Large intestine (tissue), 3 donors: ENCODE results near the gene AP4E1. TPM values are rescaled to one million over a fixed set of nuclear protein-coding genes. Genes with fewer than 3 reads are reported as not detected.

Source experiments
- DNase-seq, 2 donors: peaks; one replicate each; pipeline versions ENCODE4 v3.0.0 to v3.0.0-alpha.2; 2013
- H3K27ac ChIP-seq: one replicate; pipeline ENCODE4 v1.5.1; 2013; ENCODE audit warnings: low read length
- H3K27me3 ChIP-seq: 2 replicates; pipeline ENCODE4 v1.6.1; 2013; ENCODE audit warnings: low read length; ENCODE audit not compliant: control insufficient read depth, insufficient read depth
- H3K36me3 ChIP-seq: 2 replicates; pipeline ENCODE4 v1.6.1; 2013; ENCODE audit warnings: low read length; ENCODE audit not compliant: control insufficient read depth, insufficient read depth
- H3K4me1 ChIP-seq: one replicate; pipeline ENCODE4 v1.6.1; 2013; ENCODE audit warnings: low read length; ENCODE audit not compliant: control insufficient read depth, insufficient read depth
- H3K4me3 ChIP-seq: one replicate; pipeline ENCODE4 v1.5.1; 2013; ENCODE audit warnings: low read length
- H3K9me3 ChIP-seq: one replicate; pipeline ENCODE4 v1.6.1; 2013; ENCODE audit warnings: mild to moderate bottlenecking, low read depth, low read length, moderate library complexity; ENCODE audit not compliant: control insufficient read depth
- WGBS: methylation state at CpG from one replicate; pipeline ENCODE4 v1.1.5; 2013; ENCODE audit warnings: low lambda C conversion rate; ENCODE audit not compliant: insufficient coverage; 5-methylcytosine and 5-hydroxymethylcytosine counted together
- polyA plus RNA-seq: library from polyadenylated mRNA; unstranded; fragments of 120-200 nt; gene quantifications from one replicate; pipeline ENCODE4 v1.2.1, GENCODE V29; 2013

Gene AP4E1
- polyA plus RNA-seq, 1 donor, result 8.8 TPM

DNA sequence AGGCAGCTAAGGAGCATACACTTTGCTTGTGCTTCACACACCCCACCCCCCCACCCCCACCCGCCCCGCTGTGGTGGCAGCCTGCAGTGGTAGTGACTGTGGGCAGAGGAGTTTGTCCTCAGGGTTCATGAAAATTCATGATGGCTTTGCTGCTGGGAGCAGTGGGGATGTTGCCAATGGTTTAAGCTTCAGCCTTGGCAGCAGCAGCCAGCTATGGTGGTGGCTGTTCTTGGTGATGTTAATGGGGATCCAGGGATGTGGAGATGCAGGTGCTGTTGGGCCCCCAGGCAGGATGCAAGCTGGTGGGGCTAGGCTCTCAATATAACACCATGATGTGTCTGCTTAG lies 130.5 kb downstream of the AP4E1 start:
- no CpG with 5 or more reads among the region's 2 CpGs for WGBS
- Histone ChIP-seq H3K27me3 (no peaks in the 10 kb centered on the region), H3K4me3 (no peak overlapping the region), H3K4me1 (no peaks in the 10 kb centered on the region), H3K36me3 (no peaks in the 10 kb centered on the region), H3K27ac (no peak overlapping the region), H3K9me3 (no peaks in the 10 kb centered on the region)
- no peak for DNase-seq

DNA sequence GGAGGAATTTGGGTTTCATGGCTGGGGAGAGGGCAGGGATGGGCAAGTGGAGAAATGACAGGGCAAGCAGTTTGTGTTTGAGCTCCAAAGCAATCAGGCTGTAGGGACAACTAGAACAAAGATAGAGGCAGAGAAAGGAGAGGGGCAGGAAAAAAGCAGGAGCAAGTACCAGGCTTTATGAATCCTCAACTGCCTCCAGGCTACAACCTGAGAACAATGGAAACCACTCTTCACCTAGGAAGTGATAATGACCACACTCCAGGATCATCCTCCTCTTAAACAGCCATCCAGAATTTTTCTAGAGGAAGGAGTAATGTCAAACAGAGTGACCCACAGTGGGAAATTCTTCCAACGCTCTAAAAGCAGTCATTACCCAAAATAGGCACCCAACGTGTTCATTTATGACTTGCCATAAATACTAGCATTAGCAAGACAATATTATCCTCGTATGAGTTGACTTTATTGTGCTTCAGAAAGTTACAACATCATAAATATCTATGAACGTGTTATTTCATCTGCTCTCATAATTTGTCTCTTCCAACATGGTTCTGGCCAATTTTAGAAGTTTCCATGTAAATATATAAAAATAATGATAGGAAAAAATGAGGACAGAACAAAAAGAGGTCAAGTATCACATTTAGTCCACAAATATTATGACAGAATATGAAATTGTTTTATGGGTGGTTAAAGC lies 135.7 kb downstream of the AP4E1 start:
- Histone ChIP-seq H3K27ac (no peak overlapping the region), H3K4me1 (peaks cover 10% of the 10 kb centered on the region), H3K27me3 (no peaks in the 10 kb centered on the region), H3K36me3 (no peaks in the 10 kb centered on the region), H3K4me3 (no peak overlapping the region), H3K9me3 (no peaks in the 10 kb centered on the region)
- DNase-seq, result no peak
- 26% methylated on average over 2 of the region's 4 CpGs for WGBS

GRCh38 chr15:51046016-51046415 lies 137.5 kb downstream of the AP4E1 start:
- Histone ChIP-seq H3K27ac (no peak overlapping the region), H3K9me3 (no peaks in the 10 kb centered on the region), H3K4me1 (peaks cover 10% of the 10 kb centered on the region), H3K4me3 (no peak overlapping the region), H3K27me3 (no peaks in the 10 kb centered on the region), H3K36me3 (no peaks in the 10 kb centered on the region)
- no CpG with 5 or more reads among the region's 2 CpGs for WGBS
- DNase-seq, result no peak

DNA sequence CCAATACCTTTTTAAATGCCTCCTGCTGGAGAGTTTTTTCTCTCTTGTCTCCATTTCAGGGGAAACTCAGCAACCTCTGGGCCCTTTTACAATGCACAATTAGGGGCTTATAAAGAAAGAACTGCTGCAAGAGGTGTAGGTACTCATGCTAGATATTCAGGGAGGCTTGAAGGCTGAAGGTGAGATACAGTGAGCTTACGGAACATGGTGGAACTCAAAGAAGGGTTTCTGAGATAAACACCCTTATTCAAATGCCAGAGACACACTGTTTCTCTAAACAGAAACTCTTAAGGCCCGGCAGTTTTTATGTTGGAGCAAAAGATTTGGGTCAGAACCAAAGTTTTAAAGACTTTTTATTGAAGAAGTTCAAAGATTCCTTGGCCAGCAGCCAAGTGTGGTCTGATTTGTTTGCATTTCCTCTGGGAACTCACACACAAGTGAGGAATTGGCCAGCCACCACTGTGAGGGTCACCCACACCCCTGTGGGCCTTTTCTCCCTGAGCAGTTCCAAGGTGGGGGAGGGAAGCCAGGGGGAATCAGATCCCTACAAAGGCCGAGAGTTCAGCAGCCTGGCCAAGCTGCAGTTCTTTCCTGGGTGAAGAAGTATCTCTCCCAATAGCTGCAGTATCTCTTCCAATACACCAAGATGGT lies 138.4 kb downstream of the AP4E1 start:
- no peaks in the 10 kb centered on the region for H3K9me3 ChIP-seq
- H3K4me1 ChIP-seq, result peaks cover 10% of the 10 kb centered on the region
- H3K27ac ChIP-seq, result no peak overlapping the region
- WGBS, result 43% methylated on average over 1 of the region's 3 CpGs
- H3K27me3 ChIP-seq, result no peaks in the 10 kb centered on the region
- no peaks in the 10 kb centered on the region for H3K36me3 ChIP-seq
- H3K4me3 ChIP-seq, result no peak overlapping the region
- DNase-seq, result peak; percentile 15 to 59

DNA sequence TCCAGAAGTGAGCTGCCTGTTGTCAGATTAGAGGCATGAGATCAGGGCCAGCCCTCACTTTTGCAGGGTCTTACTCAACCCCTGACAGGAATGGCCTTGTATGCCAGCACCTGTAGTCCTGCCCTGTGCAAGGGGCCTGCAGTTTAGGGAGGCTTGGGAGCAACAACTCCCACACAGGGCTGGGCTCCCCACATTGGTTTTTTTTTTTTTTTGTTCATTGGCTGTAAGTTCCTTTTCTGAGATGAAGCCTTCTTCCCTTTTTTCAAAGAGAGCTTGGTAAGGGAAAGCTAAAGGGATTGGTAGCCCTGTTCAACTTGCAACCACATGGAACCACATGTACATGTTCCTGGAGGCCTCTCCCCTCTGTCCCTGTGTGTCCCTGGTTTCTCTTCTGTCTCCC lies 139.8 kb downstream of the AP4E1 start:
- Histone ChIP-seq H3K27ac (no peak overlapping the region), H3K36me3 (no peaks in the 10 kb centered on the region), H3K9me3 (no peaks in the 10 kb centered on the region), H3K4me3 (no peak overlapping the region), H3K4me1 (peaks cover 10% of the 10 kb centered on the region), H3K27me3 (no peaks in the 10 kb centered on the region)
- DNase-seq, result no peak

DNA sequence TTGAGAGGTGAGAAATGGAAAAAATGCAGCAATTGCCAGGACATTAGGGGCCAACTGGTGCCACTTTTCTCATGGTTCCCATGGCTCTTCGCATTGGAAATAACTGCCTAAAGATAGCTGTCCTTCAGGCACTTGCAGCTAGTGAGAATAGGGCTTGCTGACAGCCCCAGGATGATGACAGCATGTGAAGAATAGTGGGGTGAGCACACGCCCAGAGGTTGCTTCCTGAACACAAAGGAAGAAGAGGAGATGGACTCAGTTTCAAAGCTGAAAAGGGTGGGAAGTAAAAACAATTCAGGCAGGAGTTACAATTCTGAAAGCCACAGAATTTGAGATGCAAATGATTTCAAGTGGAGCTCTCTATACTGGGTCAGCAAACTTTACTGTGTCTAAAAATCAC lies 140.6 kb downstream of the AP4E1 start:
- Histone ChIP-seq H3K9me3 (no peaks in the 10 kb centered on the region), H3K27me3 (no peaks in the 10 kb centered on the region), H3K4me3 (no peak overlapping the region), H3K4me1 (peaks cover 10% of the 10 kb centered on the region), H3K27ac (no peak overlapping the region), H3K36me3 (no peaks in the 10 kb centered on the region)
- DNase-seq, result no peak
- no CpG with 5 or more reads among the region's 2 CpGs for WGBS

DNA sequence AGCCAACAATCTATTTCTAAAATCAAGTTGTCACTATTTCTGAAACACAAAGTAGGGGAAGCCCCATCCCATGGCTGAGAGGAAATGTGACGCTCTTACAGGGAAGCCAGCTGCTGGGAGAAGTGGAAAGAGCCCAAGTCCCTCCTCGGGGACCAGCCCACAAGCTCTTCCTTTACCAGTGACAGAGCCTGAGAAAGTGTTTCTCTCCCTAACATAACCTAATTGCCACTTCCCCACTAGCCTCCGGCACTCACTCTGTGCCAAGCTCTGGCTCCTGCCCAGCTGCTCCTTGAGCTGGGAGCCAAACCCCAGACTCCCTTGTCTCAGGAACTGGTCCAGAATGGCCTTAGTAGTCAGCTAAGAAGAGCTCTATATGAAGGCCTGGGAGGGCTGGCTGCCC lies 143.3 kb downstream of the AP4E1 start:
- no peaks in the 10 kb centered on the region for H3K9me3 ChIP-seq
- H3K4me1 ChIP-seq, result peaks cover 10% of the 10 kb centered on the region
- no CpG with 5 or more reads among the region's 3 CpGs for WGBS
- H3K36me3 ChIP-seq, result no peaks in the 10 kb centered on the region
- H3K27me3 ChIP-seq, result no peaks in the 10 kb centered on the region
- DNase-seq, result peak; percentile 29 to 31
- no peak overlapping the region for H3K27ac ChIP-seq
- H3K4me3 ChIP-seq, result no peak overlapping the region

DNA sequence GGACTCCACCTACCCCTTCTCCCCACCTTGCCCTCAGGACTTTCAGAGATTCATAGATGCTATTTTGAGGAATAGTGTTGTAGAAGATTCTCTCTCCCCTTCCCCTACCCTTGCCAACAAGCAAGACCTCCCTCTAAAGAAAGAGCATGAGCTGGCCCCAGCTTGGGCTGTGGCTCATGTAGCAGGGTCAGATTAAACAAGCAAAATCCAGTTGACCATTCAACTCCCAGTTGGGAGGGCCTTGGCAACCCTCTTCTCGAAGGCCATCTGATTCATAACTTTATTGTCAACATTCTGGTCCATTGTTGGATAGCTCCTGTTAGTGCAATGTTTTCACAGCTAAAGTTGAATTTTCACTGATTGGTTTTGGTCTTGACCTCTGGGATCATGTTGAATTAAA lies 145.1 kb downstream of the AP4E1 start:
- no CpG with 5 or more reads among the region's 1 CpG for WGBS
- DNase-seq, result no peak
- Histone ChIP-seq H3K36me3 (no peaks in the 10 kb centered on the region), H3K4me3 (no peak overlapping the region), H3K4me1 (peaks cover 2% of the 10 kb centered on the region), H3K27ac (no peak overlapping the region), H3K27me3 (no peaks in the 10 kb centered on the region), H3K9me3 (no peaks in the 10 kb centered on the region)

DNA sequence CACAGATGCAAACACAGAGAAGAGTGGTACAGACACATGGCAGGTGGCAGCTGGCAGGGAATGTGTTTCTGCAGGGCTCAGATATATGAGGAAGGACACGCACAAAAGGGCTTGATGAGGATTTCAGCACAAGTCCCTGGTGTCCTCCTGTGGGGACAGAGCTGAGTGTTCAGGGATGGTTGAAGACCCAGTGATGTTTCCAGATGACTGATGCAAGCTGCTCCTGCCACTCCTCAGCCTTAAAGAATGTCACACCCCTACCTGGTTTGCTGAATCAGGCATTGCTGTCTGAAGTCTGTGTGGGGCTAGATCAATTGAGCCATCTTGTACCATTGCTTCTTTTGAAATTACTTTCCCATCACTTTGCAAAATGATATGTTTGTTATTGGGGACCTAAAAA lies 146.1 kb downstream of the AP4E1 start:
- no peak for DNase-seq
- no peak overlapping the region for H3K27ac ChIP-seq
- H3K36me3 ChIP-seq, result no peaks in the 10 kb centered on the region
- H3K9me3 ChIP-seq, result no peaks in the 10 kb centered on the region
- no peaks in the 10 kb centered on the region for H3K4me1 ChIP-seq
- H3K4me3 ChIP-seq, result no peak overlapping the region
- WGBS, result no CpG with 5 or more reads among the region's 1 CpG
- H3K27me3 ChIP-seq, result no peaks in the 10 kb centered on the region
